Testis (tissue), 3 donors: Measurements from ENCODE around the gene TBC1D25. TPM values are rescaled to one million over a fixed set of nuclear protein-coding genes. Genes with fewer than 3 reads are reported as not detected.

Source experiments
- DNase-seq: peaks from one replicate; pipeline ENCODE4 v3.0.0-alpha.2; 2019
- H3K27ac ChIP-seq, 2 donors: fragments of 200-600 bp; sonication (generic); one replicate each; pipeline ENCODE4 v1.5.1; 2019
- H3K27me3 ChIP-seq: fragments of 200-600 bp; sonication (generic); one replicate; pipeline ENCODE4 v1.5.1; 2019
- H3K36me3 ChIP-seq: fragments of 200-600 bp; sonication (generic); one replicate; pipeline ENCODE4 v1.5.1; 2017; ENCODE audit warnings: low read depth; ENCODE audit errors: missing control alignments
- H3K4me1 ChIP-seq: fragments of 200-600 bp; sonication (generic); one replicate; pipeline ENCODE4 v1.5.1; 2019
- H3K4me3 ChIP-seq, 2 donors: fragments of 200-600 bp; sonication (generic); one replicate each; pipeline ENCODE4 v1.5.1; 2017 to 2019
- H3K9me3 ChIP-seq: fragments of 200-600 bp; sonication (generic); one replicate; pipeline ENCODE4 v1.5.1; 2017
- CTCF ChIP-seq, 3 experiments: fragments of 450-650 bp in 2 of 3; fragments of 200-600 bp in 1 of 3; sonication (generic) in 1 of 3; IDR thresholded peaks; one replicate each; pipeline ENCODE4 v1.5.1; 2016 to 2019; ENCODE audit warnings: antibody characterized with exemption in 3 of 3, mild to moderate bottlenecking in 2 of 3, moderate library complexity in 1 of 3
- POLR2A ChIP-seq: fragments of 450-650 bp; IDR thresholded peaks from one replicate; pipeline ENCODE4 v1.6.1; 2017; ENCODE audit warnings: antibody characterized with exemption, mild to moderate bottlenecking, moderate library complexity
- WGBS, 2 donors: methylation state at CpG; one replicate each; pipeline ENCODE4 v1.1.5; 2018; 5-methylcytosine and 5-hydroxymethylcytosine counted together
- intact Hi-C: fragments of 100-400 bp; cut with DNase I; formaldehyde crosslinking; loops from one replicate; pipeline ENCODE4 v1.15.1; 2023; ENCODE audit warnings: low total_unique reads
- polyA plus RNA-seq: library from polyadenylated mRNA; stranded (reverse); fragments of 350-450 nt; fragmentation: Illumina TruSeq; extraction: RNeasy Lipid Tissue Mini Kit (QIAGEN cat#74804); gene quantifications from one replicate; pipeline ENCODE4 v1.2.3, GENCODE V29; 2014; ENCODE audit warnings: low read depth, low replicate concordance; ENCODE audit not compliant: insufficient read depth
- total RNA-seq, 2 donors: library from RNA; depleted of rRNA; stranded (reverse); fragments of >200 nt; gene quantifications; one replicate each; pipeline ENCODE4 v1.2.3, GENCODE V29; 2016

Gene TBC1D25
- total and polyA plus RNA-seq, 3 donors from 2014 or later, result 19.3 to 36.1 (median 27.3) TPM

GRCh38 chrX:48560681-48561080, 21.2 kb downstream of the TBC1D25 start:
- Histone ChIP-seq H3K4me1 (no peaks in the 10 kb centered on the region), H3K9me3 (no peaks in the 10 kb centered on the region), H3K27ac (no peak overlapping the region), H3K36me3 (no peaks in the 10 kb centered on the region), H3K4me3 (no peak overlapping the region), H3K27me3 (no peaks in the 10 kb centered on the region)
- TF ChIP-seq POLR2A (no peak), CTCF (IDR thresholded peaks at IDR 0.05) (no peak)
- WGBS, 2 donors, result 92% methylated on average over 2 of the region's 12 CpGs; no CpG with 5 or more reads in 1 of the 2 donors
- intact Hi-C loops, result no loop called here
- DNase-seq, result no peak

DNA sequence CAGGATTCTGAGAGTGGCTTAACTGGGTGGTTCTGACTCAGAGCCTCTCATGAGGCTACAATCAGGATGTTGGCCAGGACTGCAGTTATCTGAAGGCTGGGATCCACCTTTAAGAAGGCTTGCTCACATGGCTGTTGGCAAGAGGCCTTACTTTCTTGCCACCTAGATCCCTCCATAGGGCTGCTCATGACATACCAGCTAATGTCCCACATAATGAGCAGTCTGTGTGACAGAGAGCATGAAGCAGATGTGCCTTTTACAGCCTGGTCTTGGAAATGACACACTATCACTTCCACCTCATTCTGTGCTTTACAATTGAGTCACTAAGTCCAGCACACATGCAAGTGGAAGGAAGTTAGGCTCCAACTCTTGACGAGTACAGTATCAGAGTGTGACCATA, 30.4 kb downstream of the TBC1D25 start:
- Histone ChIP-seq H3K36me3 (no peaks in the 10 kb centered on the region), H3K4me1 (no peaks in the 10 kb centered on the region), H3K4me3 (no peak overlapping the region), H3K9me3 (no peaks in the 10 kb centered on the region), H3K27me3 (no peaks in the 10 kb centered on the region), H3K27ac (no peak overlapping the region)
- WGBS, 2 donors, result 50 to 81% methylated on average over 1 of the region's 1 CpG
- no peak for DNase-seq
- TF ChIP-seq CTCF (IDR thresholded peaks at IDR 0.05) (no peak), POLR2A (no peak)
- intact Hi-C loops, result no loop called here

GRCh38 chrX:48573690-48574269, 34.3 kb downstream of the TBC1D25 start:
- DNase-seq, result peak; percentile 24
- H3K27me3 ChIP-seq, result no peaks in the 10 kb centered on the region
- H3K36me3 ChIP-seq, result no peaks in the 10 kb centered on the region
- 8 to 39% methylated on average over 15 to 19 of the region's 19 CpGs for WGBS, 2 donors
- TF ChIP-seq POLR2A (no peak), CTCF (IDR thresholded peaks at IDR 0.05) (no peak)
- H3K4me1 ChIP-seq, result no peaks in the 10 kb centered on the region
- intact Hi-C loops, result no loop called here
- H3K9me3 ChIP-seq, result no peaks in the 10 kb centered on the region
- peak overlapping the region; percentile 97 to 98 for H3K27ac ChIP-seq
- peak overlapping the region; percentile 68 to 85 for H3K4me3 ChIP-seq

DNA sequence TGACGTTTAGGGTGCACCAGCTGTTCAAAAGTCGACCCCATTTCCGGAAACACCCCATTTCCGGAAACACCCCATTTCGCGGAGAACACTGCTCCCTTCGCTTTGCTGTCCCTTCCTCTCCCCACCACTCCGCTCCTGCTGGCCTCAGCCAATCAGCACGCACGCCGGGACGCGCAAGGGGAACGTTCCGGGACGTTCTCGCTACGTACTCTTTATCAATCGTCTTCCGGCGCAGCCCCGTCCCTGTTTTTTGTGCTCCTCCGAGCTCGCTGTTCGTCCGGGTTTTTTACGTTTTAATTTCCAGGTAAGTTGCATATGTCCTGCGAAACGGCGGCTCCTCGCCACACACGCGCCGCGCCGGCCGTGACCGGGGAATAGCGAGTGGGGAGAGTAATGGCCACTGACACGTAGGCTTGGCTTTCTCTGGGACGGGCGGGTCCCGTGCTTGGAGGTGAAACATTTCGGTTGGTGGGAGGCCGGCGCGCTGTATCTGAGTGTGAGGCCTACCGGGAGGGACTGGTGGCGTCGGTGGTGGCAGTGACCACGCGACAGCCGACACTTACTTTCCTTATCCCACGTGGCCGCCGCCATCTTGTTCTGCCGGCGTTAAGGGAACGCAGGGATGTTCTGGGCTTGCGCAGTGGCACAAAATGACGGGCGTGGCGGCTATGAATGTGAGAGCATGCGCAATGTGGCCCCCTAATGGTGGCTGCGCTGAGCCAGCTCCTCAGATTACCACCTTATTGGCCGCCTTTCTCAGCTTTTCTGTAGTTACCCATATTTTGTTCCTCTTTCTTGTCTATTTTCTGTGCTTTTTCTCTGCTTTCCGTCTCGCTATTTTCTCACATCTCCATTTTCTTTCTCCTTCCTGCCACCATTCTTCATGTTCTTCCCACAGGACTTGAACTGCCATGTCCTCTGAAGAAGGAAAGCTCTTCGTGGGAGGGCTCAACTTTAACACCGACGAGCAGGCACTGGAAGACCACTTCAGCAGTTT, 35.1 kb downstream of the TBC1D25 start, which contains the start of gene RBM3:
RBM3 (plus strand) TSS at position 215 of the 997 bp plus-strand sequence; CDS start at position 912, 697 bp downstream.
- TF ChIP-seq CTCF (IDR thresholded peaks at IDR 0.05), result peak in 2 of 3 experiments; percentile 34 to 36
- no peak for TF ChIP-seq POLR2A
- peak; percentile 93 for DNase-seq
- Histone ChIP-seq H3K27ac (peak within 1 kb of the TSS; percentile 97 to 98), H3K9me3 (no peaks in the 10 kb centered on the region), H3K4me3 (peak within 1 kb of the TSS; percentile 68 to 85), H3K4me1 (no peaks in the 10 kb centered on the region), H3K27me3 (no peaks in the 10 kb centered on the region), H3K36me3 (no peaks in the 10 kb centered on the region)
- 0% methylated on average over 31 to 54 of the region's 71 CpGs for WGBS, 2 donors
- intact Hi-C loops, result no loop called here
